Measurements from ENCODE around the gene ENGASE. TPM values are rescaled to one million over a fixed set of nuclear protein-coding genes. Genes with fewer than 3 reads are reported as not detected.

Gene ENGASE
- total RNA-seq, 2 donors from 2014 or later, result 51.4 to 53.0 TPM

GRCh38 chr17:79089720-79090442 lies 15.3 kb downstream of the ENGASE start:
- Mint-ChIP-seq H3K36me3 (ENCODE audit: insufficient read depth in 2 of 2) (no peaks in the 10 kb centered on the region), H3K27me3 (ENCODE audit: low read depth) (peaks cover 10% of the 10 kb centered on the region), H3K9me3 (no peaks in the 10 kb centered on the region), H3K4me3 (no peak overlapping the region), H3K27ac (no peak overlapping the region), H3K4me1 (ENCODE audit: low read depth) (peaks cover 7% of the 10 kb centered on the region)
- no peak for DNase-seq
- no peak for ATAC-seq (replicated peaks in 1 of 2)

DNA sequence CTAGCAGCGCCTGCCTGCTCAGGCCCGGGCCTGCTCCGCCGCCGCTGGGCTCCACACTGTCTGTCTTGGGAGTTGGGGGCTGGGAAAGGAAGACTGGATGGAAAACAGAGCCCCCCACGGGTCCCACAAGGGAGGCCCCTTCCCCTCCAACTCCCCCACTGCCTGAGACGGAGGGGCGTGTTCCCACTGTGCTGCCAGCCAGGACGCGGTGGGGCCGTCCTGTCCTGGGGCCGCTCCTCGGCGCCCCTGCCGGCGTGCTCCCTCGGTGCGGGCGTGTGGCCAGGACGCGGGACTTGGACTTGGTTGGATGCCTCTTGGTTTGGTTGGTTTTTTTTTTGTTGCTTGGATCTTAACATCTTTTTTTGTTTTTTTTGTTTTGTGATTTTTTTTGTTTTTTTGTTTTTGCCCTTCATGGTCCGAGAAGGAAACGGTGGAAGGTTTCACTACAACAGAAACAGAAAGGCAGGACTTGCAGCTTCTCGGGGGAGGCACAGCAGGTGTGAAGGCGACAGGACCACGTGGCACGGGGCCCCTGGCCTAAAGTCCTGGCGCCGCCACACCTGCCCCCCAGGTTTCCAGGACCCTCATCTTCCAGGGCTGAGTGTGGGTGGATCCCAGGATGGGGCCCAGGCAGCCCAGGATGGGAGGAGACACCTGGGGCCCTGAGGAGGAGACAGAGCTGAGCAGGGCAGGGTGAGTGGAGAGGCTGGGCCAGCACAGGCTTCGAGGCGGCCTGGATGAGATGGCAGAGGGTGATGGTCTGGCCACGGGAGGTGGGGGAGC lies 16.0 kb downstream of the ENGASE start:
- DNase-seq, result no peak
- Mint-ChIP-seq H3K4me1 (ENCODE audit: low read depth) (peaks cover 7% of the 10 kb centered on the region), H3K27ac (no peak overlapping the region), H3K4me3 (no peak overlapping the region), H3K36me3 (ENCODE audit: insufficient read depth in 2 of 2) (no peaks in the 10 kb centered on the region), H3K27me3 (ENCODE audit: low read depth) (peaks cover 10% of the 10 kb centered on the region), H3K9me3 (no peaks in the 10 kb centered on the region)
- no peak for ATAC-seq (replicated peaks in 1 of 2)

DNA sequence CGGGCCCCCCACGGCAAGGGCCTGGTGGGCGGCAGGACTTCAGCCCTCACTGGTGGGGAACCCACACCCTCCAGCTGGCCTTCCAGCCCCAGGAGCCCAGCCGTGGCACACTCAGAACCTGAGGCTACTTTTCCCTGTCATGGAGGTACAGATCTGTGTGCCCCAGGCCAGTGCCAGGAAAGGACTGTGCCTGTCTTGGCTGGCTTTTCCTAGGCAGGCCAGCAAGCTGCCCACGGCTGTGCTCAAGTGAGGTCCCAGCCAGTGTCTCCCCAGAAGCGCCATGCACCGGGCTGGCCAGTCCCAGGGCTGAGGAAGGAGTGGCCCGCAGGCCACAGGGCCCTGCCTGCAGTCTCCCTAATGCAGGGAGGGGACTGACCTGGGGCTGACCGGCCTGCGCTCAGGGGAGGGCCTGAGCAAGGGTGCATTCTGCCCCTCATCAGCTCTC lies 16.6 kb downstream of the ENGASE start:
- H3K27me3 Mint-ChIP-seq (ENCODE audit: low read depth), result peaks cover 10% of the 10 kb centered on the region
- H3K9me3 Mint-ChIP-seq, result no peaks in the 10 kb centered on the region
- no peak overlapping the region for H3K27ac Mint-ChIP-seq
- H3K4me1 Mint-ChIP-seq (ENCODE audit: low read depth), result peaks cover 7% of the 10 kb centered on the region
- no peak overlapping the region for H3K4me3 Mint-ChIP-seq
- H3K36me3 Mint-ChIP-seq (ENCODE audit: insufficient read depth in 2 of 2), result no peaks in the 10 kb centered on the region
- ATAC-seq (replicated peaks in 1 of 2) (no peak), DNase-seq (no peak)

GRCh38 chr17:79092567-79092966 lies 17.9 kb downstream of the ENGASE start:
- Mint-ChIP-seq H3K9me3 (no peaks in the 10 kb centered on the region), H3K27ac (no peak overlapping the region), H3K36me3 (ENCODE audit: insufficient read depth in 2 of 2) (no peaks in the 10 kb centered on the region), H3K4me3 (no peak overlapping the region), H3K27me3 (ENCODE audit: low read depth) (peaks cover 12% of the 10 kb centered on the region), H3K4me1 (ENCODE audit: low read depth) (peaks cover 8% of the 10 kb centered on the region)
- ATAC-seq (replicated peaks in 1 of 2), result no peak
- no peak for DNase-seq

- Mint-ChIP-seq H3K4me3 (no peak overlapping the region), H3K27me3 (ENCODE audit: low read depth) (peaks cover 19% of the 10 kb centered on the region), H3K9me3 (no peaks in the 10 kb centered on the region), H3K27ac (no peak overlapping the region), H3K4me1 (ENCODE audit: low read depth) (peaks cover 12% of the 10 kb centered on the region), H3K36me3 (ENCODE audit: insufficient read depth in 2 of 2) (no peaks in the 10 kb centered on the region)
- no peak for ATAC-seq (replicated peaks in 1 of 2)
- no peak for DNase-seq
Measured at GRCh38 chr17:79093270-79093669, 18.6 kb downstream of the ENGASE start.

- H3K27ac Mint-ChIP-seq, result no peak overlapping the region
- no peaks in the 10 kb centered on the region for H3K36me3 Mint-ChIP-seq (ENCODE audit: insufficient read depth in 2 of 2)
- peaks cover 12% of the 10 kb centered on the region for H3K4me1 Mint-ChIP-seq (ENCODE audit: low read depth)
- H3K9me3 Mint-ChIP-seq, result no peaks in the 10 kb centered on the region
- ATAC-seq (replicated peaks in 1 of 2) (no peak), DNase-seq (no peak)
- peaks cover 27% of the 10 kb centered on the region for H3K27me3 Mint-ChIP-seq (ENCODE audit: low read depth)
- H3K4me3 Mint-ChIP-seq, result no peak overlapping the region
Measured at GRCh38 chr17:79094261-79094660, 19.6 kb downstream of the ENGASE start.

DNA sequence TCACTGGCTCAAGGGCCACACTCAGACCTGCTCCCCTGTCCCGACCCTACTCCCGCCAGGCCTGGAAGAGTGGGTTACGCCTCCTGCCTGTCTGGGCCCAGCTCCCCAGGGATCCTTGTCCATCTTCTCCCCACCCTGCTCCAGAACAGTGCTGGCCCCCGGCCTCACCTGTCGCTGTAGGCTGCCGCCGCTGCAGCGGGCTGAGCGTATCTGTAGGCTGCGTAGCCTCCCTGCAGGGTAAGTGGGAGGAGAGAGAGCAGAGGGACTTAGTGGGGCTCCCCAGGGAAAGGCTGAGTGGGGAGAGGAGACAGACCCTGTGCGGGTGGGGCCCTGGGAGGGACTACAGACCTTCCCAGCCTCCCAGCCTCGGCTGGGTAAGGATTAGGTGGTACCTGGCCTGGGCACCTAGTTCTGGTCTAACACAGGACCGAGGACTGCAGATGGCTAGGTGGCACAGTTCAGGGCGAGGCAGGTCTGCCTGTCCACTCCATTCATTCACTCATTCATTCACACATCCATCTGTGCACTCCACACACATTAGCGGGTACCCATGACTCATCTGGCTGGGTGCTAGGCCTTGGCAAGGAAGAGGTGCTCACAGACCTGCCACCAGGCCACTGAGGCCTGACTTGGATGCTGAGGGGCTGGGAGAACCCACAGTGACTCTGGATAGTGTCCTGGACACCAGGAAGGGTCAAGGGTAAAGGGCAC lies 20.9 kb downstream of the ENGASE start:
- H3K27me3 Mint-ChIP-seq (ENCODE audit: low read depth), result peaks cover 27% of the 10 kb centered on the region
- ATAC-seq (replicated peaks in 1 of 2) (peak in 1 of 2 donors; percentile 6), DNase-seq (no peak)
- no peaks in the 10 kb centered on the region for H3K9me3 Mint-ChIP-seq
- H3K4me3 Mint-ChIP-seq, result no peak overlapping the region
- H3K36me3 Mint-ChIP-seq (ENCODE audit: insufficient read depth in 2 of 2), result no peaks in the 10 kb centered on the region
- H3K4me1 Mint-ChIP-seq (ENCODE audit: low read depth), result peaks cover 12% of the 10 kb centered on the region
- no peak overlapping the region for H3K27ac Mint-ChIP-seq

DNA sequence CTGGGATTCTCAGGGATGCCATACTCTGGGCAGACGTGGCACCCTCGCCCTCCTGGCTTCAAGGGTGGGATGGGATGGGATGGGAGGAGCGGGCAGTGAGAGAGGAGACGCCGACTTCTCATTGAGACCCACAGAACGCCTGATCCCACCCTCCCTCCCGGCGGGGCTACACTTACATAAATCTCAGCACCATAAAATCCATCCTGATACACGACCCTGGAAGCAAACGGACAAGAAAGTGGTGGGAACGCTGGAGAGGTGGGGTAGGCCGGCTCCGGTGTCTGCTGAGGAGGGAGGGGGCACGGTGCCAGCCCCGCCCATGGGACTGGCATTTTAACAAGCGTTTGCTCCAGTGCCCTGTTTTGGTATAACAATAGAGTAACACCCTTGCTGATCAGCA lies 21.9 kb downstream of the ENGASE start:
- no peak overlapping the region for H3K4me3 Mint-ChIP-seq
- H3K27ac Mint-ChIP-seq, result no peak overlapping the region
- H3K36me3 Mint-ChIP-seq (ENCODE audit: insufficient read depth in 2 of 2), result no peaks in the 10 kb centered on the region
- no peaks in the 10 kb centered on the region for H3K9me3 Mint-ChIP-seq
- peaks cover 27% of the 10 kb centered on the region for H3K27me3 Mint-ChIP-seq (ENCODE audit: low read depth)
- ATAC-seq (replicated peaks in 1 of 2), result no peak
- peaks cover 12% of the 10 kb centered on the region for H3K4me1 Mint-ChIP-seq (ENCODE audit: low read depth)
- DNase-seq, result no peak

DNA sequence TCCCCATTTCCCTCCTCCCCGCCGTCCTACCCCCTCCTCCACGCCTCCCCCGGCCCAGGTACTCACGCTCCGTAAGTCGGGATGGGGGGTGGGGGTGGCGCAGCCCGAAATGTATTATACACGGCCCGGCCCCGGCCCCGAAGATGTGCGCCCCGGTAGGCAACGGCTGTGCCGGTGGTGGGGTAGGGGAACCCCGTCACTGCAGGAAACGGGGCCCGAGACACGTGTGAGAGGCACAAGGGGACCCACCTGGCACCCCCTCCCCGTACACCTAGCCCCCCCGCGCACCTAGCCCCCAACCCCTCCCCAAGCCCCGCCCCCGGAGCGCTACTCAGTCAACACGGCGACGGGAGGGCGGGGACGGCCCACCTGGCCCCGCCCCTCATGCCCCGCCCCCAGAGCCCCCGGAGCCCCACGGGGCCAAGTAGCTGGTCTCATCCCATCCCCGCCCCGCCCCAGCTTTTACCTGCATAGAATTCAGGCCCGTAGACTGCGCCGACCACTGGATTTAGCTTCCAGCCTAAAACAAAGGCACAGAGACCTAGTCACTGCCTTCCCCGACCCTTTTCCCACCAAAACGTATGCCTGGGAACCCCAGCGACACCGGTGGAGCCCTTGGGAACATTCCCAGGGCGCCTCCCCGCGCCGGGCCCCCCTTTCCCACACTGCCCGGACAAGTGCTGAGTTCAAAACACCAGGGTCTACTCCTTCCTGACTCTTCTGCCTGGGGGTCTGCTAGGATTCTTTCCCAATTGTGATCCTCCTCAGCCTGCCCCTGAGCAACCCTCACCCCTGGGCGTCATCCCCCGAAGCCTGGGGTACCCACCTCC lies 22.8 kb downstream of the ENGASE start:
- H3K36me3 Mint-ChIP-seq (ENCODE audit: insufficient read depth in 2 of 2), result no peaks in the 10 kb centered on the region
- peak overlapping the region in 1 of 2 donors; percentile 71 for H3K4me3 Mint-ChIP-seq
- H3K27ac Mint-ChIP-seq, result no peak overlapping the region
- H3K9me3 Mint-ChIP-seq, result no peaks in the 10 kb centered on the region
- peaks cover 12% of the 10 kb centered on the region for H3K4me1 Mint-ChIP-seq (ENCODE audit: low read depth)
- peaks cover 24% of the 10 kb centered on the region for H3K27me3 Mint-ChIP-seq (ENCODE audit: low read depth)
- peak in 1 of 2 donors; percentile 10 for ATAC-seq (replicated peaks in 1 of 2)
- DNase-seq, result no peak

DNA sequence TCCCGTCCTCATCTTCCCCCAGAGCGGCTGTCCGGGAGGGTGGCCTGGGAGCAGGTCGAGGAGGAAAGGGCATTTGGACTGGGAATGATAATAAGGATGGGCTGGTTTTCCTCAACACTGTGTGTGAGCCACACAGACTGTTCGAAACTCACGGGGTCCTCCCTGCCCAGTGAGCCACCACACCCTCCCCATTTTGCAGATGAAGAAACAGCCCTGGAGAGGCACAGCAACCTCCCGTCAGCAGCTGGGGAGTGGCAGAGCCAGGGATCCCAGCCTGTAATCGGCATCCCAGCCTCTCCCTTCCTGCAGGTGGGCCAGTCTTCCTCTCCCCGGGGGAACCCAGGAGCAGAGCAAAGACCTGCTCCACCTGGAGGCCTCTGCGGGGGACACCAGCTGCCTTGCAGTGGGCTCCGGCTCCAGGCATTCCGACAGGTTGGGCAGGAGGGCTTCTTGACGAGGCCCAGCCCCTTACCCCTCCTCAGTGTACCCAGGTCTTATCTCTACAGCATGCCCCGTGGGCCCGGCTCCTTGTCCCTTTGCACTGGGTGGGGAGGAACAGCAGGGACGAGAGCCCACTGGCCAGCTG lies 23.8 kb downstream of the ENGASE start:
- Mint-ChIP-seq H3K4me3 (no peak overlapping the region), H3K36me3 (ENCODE audit: insufficient read depth in 2 of 2) (no peaks in the 10 kb centered on the region), H3K27ac (no peak overlapping the region), H3K9me3 (no peaks in the 10 kb centered on the region), H3K27me3 (ENCODE audit: low read depth) (peaks cover 17% of the 10 kb centered on the region), H3K4me1 (ENCODE audit: low read depth) (peaks cover 8% of the 10 kb centered on the region)
- DNase-seq (no peak), ATAC-seq (replicated peaks in 1 of 2) (no peak)

DNA sequence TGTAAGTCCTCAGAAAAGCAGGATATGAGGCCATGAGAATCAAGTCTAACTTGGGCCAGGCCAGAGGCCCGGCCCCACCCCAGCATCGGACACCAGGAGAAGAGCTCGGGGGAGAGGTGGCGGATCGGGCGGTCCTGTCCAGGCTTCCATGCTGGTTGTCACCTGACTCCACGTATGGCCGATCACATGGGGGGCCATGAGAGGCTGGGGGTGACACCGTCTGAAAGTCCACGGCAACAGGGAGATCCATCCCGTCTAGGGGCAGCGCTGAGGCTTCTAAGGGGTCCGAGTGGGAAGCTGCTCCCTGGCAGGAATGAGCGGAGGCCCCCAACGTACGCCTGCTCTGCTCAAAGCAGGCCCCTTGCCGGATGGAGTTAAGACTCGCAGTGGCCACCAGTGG lies 25.8 kb downstream of the ENGASE start:
- no peaks in the 10 kb centered on the region for H3K36me3 Mint-ChIP-seq (ENCODE audit: insufficient read depth in 2 of 2)
- ATAC-seq (replicated peaks in 1 of 2), result no peak
- H3K4me1 Mint-ChIP-seq (ENCODE audit: low read depth), result peaks cover 5% of the 10 kb centered on the region
- no peaks in the 10 kb centered on the region for H3K9me3 Mint-ChIP-seq
- DNase-seq, result no peak
- H3K27me3 Mint-ChIP-seq (ENCODE audit: low read depth), result peaks cover 17% of the 10 kb centered on the region
- H3K27ac Mint-ChIP-seq, result no peak overlapping the region
- H3K4me3 Mint-ChIP-seq, result no peak overlapping the region

DNA sequence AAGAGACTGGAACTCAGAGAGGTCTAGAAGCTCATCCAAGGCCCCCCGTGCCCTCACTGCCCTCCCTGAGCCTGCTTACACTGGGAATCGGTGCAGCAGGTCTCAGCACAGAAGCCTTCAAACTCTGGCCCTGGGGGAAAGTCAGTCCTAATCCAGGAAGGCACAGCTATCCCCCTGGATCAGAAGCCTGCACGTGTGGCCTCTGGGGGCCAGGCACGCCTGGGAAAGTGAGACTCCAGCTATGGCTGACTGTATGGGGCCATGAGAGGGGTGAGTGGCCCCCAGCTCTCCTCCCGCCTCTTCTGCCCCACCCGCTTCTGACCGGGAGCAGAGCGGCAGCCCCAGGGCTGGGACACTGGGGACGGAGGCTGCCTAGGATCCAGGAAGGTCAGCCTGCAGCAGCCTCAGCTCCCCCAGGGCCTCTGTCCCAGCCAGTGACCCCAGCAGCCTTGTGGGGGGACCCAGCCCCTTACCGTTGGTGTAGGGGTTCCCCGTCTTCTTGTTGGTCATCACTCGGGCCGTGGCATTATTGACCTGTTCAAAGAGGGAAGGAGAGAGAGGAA lies 26.6 kb downstream of the ENGASE start:
- Mint-ChIP-seq H3K27me3 (ENCODE audit: low read depth) (peaks cover 17% of the 10 kb centered on the region), H3K27ac (no peak overlapping the region), H3K9me3 (no peaks in the 10 kb centered on the region), H3K36me3 (ENCODE audit: insufficient read depth in 2 of 2) (no peaks in the 10 kb centered on the region), H3K4me3 (no peak overlapping the region), H3K4me1 (ENCODE audit: low read depth) (peaks cover 5% of the 10 kb centered on the region)
- ATAC-seq (replicated peaks in 1 of 2) (no peak), DNase-seq (no peak)

All from activated T-cell treated with anti-CD3 and anti-CD28 coated beads, Interleukin-2, amount 50 U/mL, for 72 hours (primary cell).